H1 (cell line): Measurements from ENCODE around the gene AURKAIP1. TPM values are rescaled to one million over a fixed set of nuclear protein-coding genes. Genes with fewer than 3 reads are reported as not detected.

Source experiments
- CTCF ChIA-PET: fragments of 300-600 bp; sonication (Branson Sonifier 250); formaldehyde crosslinking; loops from one replicate; lab custom pipeline; 2021; ENCODE audit not compliant: partially characterized antibody; lab: Charles Lee
- POLR2A ChIA-PET: fragments of 300-600 bp; sonication (Branson Sonifier 250); formaldehyde crosslinking; loops from one replicate; lab custom pipeline; 2021; ENCODE audit warnings: inconsistent platforms; ENCODE audit not compliant: partially characterized antibody; lab: Charles Lee
- DNase-seq, 2 experiments: peaks; one replicate each; pipeline versions ENCODE4 v3.0.0 to v3.0.0-alpha.2; 2010 to 2022; ENCODE audit warnings: low spot score in 2 of 2, low read depth in 1 of 2, mixed read lengths in 1 of 2
- FAIRE-seq: peaks from 2 replicates; lab custom pipeline; 2011; peaks lifted over from hg19 to GRCh38; lab: Jason Lieb, UNC
- H2AFZ ChIP-seq: 2 replicates; pipeline ENCODE4 v1.8.1; 2012; ENCODE audit warnings: low read length, inconsistent platforms
- H2AK5ac ChIP-seq: 2 replicates; pipeline ENCODE4 v1.6.1; 2013; ENCODE audit warnings: low read depth, low read length
- H2BK120ac ChIP-seq: replicated peaks from 2 replicates; pipeline ENCODE3; 2013; ENCODE audit warnings: low read depth, low read length, inconsistent platforms
- H2BK12ac ChIP-seq: 2 replicates; pipeline ENCODE4 v1.6.1; 2013; ENCODE audit warnings: low read depth, low read length
- H2BK15ac ChIP-seq: 2 replicates; pipeline ENCODE4 v1.6.1; 2013; ENCODE audit warnings: low read length
- H2BK20ac ChIP-seq: 2 replicates; pipeline ENCODE4 v1.6.1; 2013; ENCODE audit warnings: low read length
- H2BK5ac ChIP-seq: 2 replicates; pipeline ENCODE4 v1.6.1; 2013; ENCODE audit warnings: low read depth, low read length
- H3K14ac ChIP-seq: 2 replicates; pipeline ENCODE4 v1.6.1; 2013; ENCODE audit warnings: inconsistent platforms; ENCODE audit not compliant: insufficient read length
- H3K18ac ChIP-seq: 2 replicates; pipeline ENCODE4 v1.6.1; 2013; ENCODE audit warnings: low read length; ENCODE audit errors: extremely low read depth
- H3K23ac ChIP-seq: 2 replicates; pipeline ENCODE4 v1.6.1; 2013; ENCODE audit warnings: inconsistent platforms; ENCODE audit not compliant: insufficient read length
- H3K23me2 ChIP-seq: 2 replicates; pipeline ENCODE4 v1.6.1; 2013; ENCODE audit warnings: low read depth, low read length
- H3K27ac ChIP-seq: 2 replicates; pipeline ENCODE4 v1.6.1; 2011; ENCODE audit warnings: low read depth, low read length, inconsistent platforms
- H3K27me3 ChIP-seq, 4 experiments: replicated peaks in 1 of 4; 1 replicate in 1 of 4; 2 replicates in 3 of 4; pipeline versions ENCODE4 v1.6.1 to v1.8.1; 2011 to 2013; ENCODE audit warnings: low read length in 3 of 4, mild to moderate bottlenecking in 3 of 4, inconsistent platforms in 2 of 4, mixed read lengths in 2 of 4, moderate library complexity in 1 of 4; ENCODE audit not compliant: control insufficient read depth in 3 of 4, insufficient read depth in 3 of 4; ENCODE audit errors: extremely low read depth in 1 of 4
- H3K36me3 ChIP-seq, 4 experiments: 2 replicates each; pipeline versions ENCODE4 v1.6.1 to v1.8.1; 2011 to 2013; ENCODE audit warnings: mild to moderate bottlenecking in 4 of 4, low read length in 3 of 4, moderate library complexity in 2 of 4, control low read depth in 1 of 4, inconsistent platforms in 1 of 4; ENCODE audit not compliant: insufficient read depth in 4 of 4, control insufficient read depth in 2 of 4
- H3K4ac ChIP-seq: replicated peaks from 2 replicates; pipeline ENCODE3; 2013; ENCODE audit warnings: low read length, low read depth, mixed read lengths, inconsistent platforms; ENCODE audit not compliant: insufficient read length
- H3K4me1 ChIP-seq, 4 experiments: replicated peaks in 1 of 4; 1 replicate in 1 of 4; 2 replicates in 3 of 4; pipeline versions ENCODE4 v1.6.1 to v1.8.1; 2011 to 2013; ENCODE audit warnings: low read length in 3 of 4, inconsistent platforms in 2 of 4, mixed read lengths in 1 of 4; ENCODE audit not compliant: insufficient read depth in 4 of 4, control insufficient read depth in 3 of 4
- H3K4me2 ChIP-seq, 2 experiments: 2 replicates each; pipeline versions ENCODE4 v1.6.1 to v1.8.1; 2011 to 2013; ENCODE audit warnings: low read depth in 2 of 2, low read length in 2 of 2, control low read depth in 1 of 2, inconsistent platforms in 1 of 2, mild to moderate bottlenecking in 1 of 2; ENCODE audit not compliant: insufficient read depth in 1 of 2
- H3K4me3 ChIP-seq, 4 experiments: fragments of 200-600, 300-600 bp in 1 of 4; sonication (generic), shearing (Covaris generic), sonication (Bioruptor Twin) in 1 of 4; 2 replicates each; pipeline versions ENCODE4 v1.5.1 to v1.8.1; 2011 to 2016; ENCODE audit warnings: low read length in 4 of 4, low read depth in 3 of 4, control low read depth in 2 of 4, inconsistent platforms in 2 of 4, mild to moderate bottlenecking in 2 of 4, mixed read lengths in 1 of 4, moderate library complexity in 1 of 4; ENCODE audit not compliant: insufficient read depth in 2 of 4; ENCODE audit errors: extremely low read depth in 1 of 4
- H3K56ac ChIP-seq: replicated peaks from 2 replicates; pipeline ENCODE3; 2013; ENCODE audit warnings: low read depth, mild to moderate bottlenecking, mixed read lengths, low read length, inconsistent platforms; ENCODE audit not compliant: insufficient read length
- H3K79me1 ChIP-seq: 2 replicates; pipeline ENCODE4 v1.6.1; 2013; ENCODE audit warnings: low read depth, low read length, control low read depth
- H3K79me2 ChIP-seq, 2 experiments: 2 replicates each; pipeline versions ENCODE4 v1.6.1 to v1.8.1; 2012 to 2013; ENCODE audit warnings: low read length in 2 of 2, mild to moderate bottlenecking in 2 of 2, inconsistent platforms in 1 of 2; ENCODE audit not compliant: insufficient read depth in 2 of 2, control insufficient read depth in 1 of 2
- H3K9ac ChIP-seq, 4 experiments: replicated peaks in 1 of 4; 1 replicate in 1 of 4; 2 replicates in 3 of 4; pipeline versions ENCODE4 v1.6.1 to v1.8.1; 2011 to 2013; ENCODE audit warnings: low read depth in 3 of 4, low read length in 3 of 4, control low read depth in 2 of 4, mild to moderate bottlenecking in 2 of 4, moderate library complexity in 2 of 4, inconsistent platforms in 1 of 4; ENCODE audit errors: extremely low read depth in 1 of 4
- H3K9me3 ChIP-seq, 2 experiments: 2 replicates each; pipeline versions ENCODE4 v1.6.1 to v1.8.1; 2012 to 2013; ENCODE audit warnings: mild to moderate bottlenecking in 2 of 2, moderate library complexity in 2 of 2, control low read depth in 1 of 2, inconsistent platforms in 1 of 2, low read depth in 1 of 2, low read length in 1 of 2, mixed read lengths in 1 of 2; ENCODE audit not compliant: insufficient read depth in 2 of 2
- H4K20me1 ChIP-seq, 2 experiments: replicated peaks in 1 of 2; 2 replicates each; pipeline versions ENCODE3 to v1.8.1; 2011 to 2013; ENCODE audit warnings: inconsistent platforms in 2 of 2, low read length in 2 of 2, mild to moderate bottlenecking in 1 of 2; ENCODE audit not compliant: insufficient read depth in 2 of 2, control insufficient read depth in 1 of 2
- H4K5ac ChIP-seq: 2 replicates; pipeline ENCODE4 v1.6.1; 2013; ENCODE audit warnings: low read length, low read depth, mixed read lengths, inconsistent platforms; ENCODE audit not compliant: insufficient read length
- H4K8ac ChIP-seq: 2 replicates; pipeline ENCODE4 v1.8.0; 2013; ENCODE audit warnings: mild to moderate bottlenecking, moderate library complexity, low read length, inconsistent platforms; ENCODE audit not compliant: insufficient read depth; ENCODE audit errors: extremely low read depth
- H4K91ac ChIP-seq: replicated peaks from 2 replicates; pipeline ENCODE3; 2013; ENCODE audit warnings: low read length, mixed read lengths, inconsistent platforms; ENCODE audit not compliant: insufficient read length
- BCL11A ChIP-seq, 2 experiments: IDR thresholded peaks; one replicate each; pipeline ENCODE4 v1.6.1; 2011; ENCODE audit warnings: low read depth in 2 of 2, low read length in 2 of 2, mild to moderate bottlenecking in 2 of 2
- CBX5 ChIP-seq: fragments of 300-800, 300-1000 bp; sonication (generic); IDR thresholded peaks from 2 replicates; pipeline ENCODE4 v1.7.1; 2016; ENCODE audit warnings: antibody characterized with exemption, low read length, low read depth
- RNF2 ChIP-seq: fragments of 200-900, 300-1000 bp; sonication (generic); IDR thresholded peaks from 2 replicates; pipeline ENCODE4 v1.7.1; 2016; ENCODE audit warnings: borderline replicate concordance, low read depth, mild to moderate bottlenecking, antibody characterized with exemption, low read length; ENCODE audit not compliant: poor library complexity, severe bottlenecking; ENCODE audit errors: missing control alignments
- SIRT6 ChIP-seq: IDR thresholded peaks from one replicate; pipeline ENCODE4 v1.7.1; 2012; ENCODE audit warnings: low read length, inconsistent platforms
- TBP ChIP-seq: IDR thresholded peaks from 2 replicates; pipeline ENCODE4 v1.6.1; 2011; ENCODE audit warnings: low read depth, low read length, improper control_type of control experiment
- WGBS, 2 experiments: shearing (Covaris generic) in 1 of 2; methylation state at CpG; one replicate each; pipeline versions ENCODE4 v1.1.6 to v1.1.7; 2013 to 2015; ENCODE audit warnings: low lambda C conversion rate in 2 of 2, mixed read lengths in 2 of 2, inconsistent platforms in 1 of 2, low coverage in 1 of 2, missing lambda C conversion rate in 1 of 2; ENCODE audit not compliant: insufficient replicate concordance in 2 of 2, insufficient coverage in 1 of 2, insufficient read length in 1 of 2; ENCODE audit errors: extremely low coverage in 1 of 2, missing lambda C conversion rate in 1 of 2; 5-methylcytosine and 5-hydroxymethylcytosine counted together
- polyA plus RNA-seq, 7 experiments: library from polyadenylated mRNA; depleted of rRNA in 3 of 7; stranded (reverse) in 5 of 7; unstranded in 2 of 7; fragments of >200 nt in 5 of 7; fragments of 200-250 nt in 2 of 7; gene quantifications; 1 replicate in 5 of 7; 2 replicates in 1 of 7; 4 replicates in 1 of 7; pipeline versions ENCODE4 v1.2.1 to v1.2.3, GENCODE V29; 2011 to 2013; ENCODE audit warnings: missing spikeins in 2 of 7, mixed read lengths in 2 of 7
- total RNA-seq: library from RNA; stranded (reverse); fragmentation: NEBNext Ultra II Directional; extraction: Animal tissue kit (Norgen Biotek cat#: 25700); gene quantifications from 2 replicates; pipeline ENCODE4 v1.2.1, GENCODE V29; 2021
- TF ChIP-seq, protein P1 (sequence below): IDR thresholded peaks from 2 replicates; pipeline ENCODE4 v1.6.1; 2012; ENCODE audit warnings: inconsistent platforms

The AURKAIP1 gene
- total and polyA plus RNA-seq, 2 of the 8 experiments (the other 6 are each of a cell fraction or from before 2014, with no cell fraction given): 87.8 to 194 TPM

DNA sequence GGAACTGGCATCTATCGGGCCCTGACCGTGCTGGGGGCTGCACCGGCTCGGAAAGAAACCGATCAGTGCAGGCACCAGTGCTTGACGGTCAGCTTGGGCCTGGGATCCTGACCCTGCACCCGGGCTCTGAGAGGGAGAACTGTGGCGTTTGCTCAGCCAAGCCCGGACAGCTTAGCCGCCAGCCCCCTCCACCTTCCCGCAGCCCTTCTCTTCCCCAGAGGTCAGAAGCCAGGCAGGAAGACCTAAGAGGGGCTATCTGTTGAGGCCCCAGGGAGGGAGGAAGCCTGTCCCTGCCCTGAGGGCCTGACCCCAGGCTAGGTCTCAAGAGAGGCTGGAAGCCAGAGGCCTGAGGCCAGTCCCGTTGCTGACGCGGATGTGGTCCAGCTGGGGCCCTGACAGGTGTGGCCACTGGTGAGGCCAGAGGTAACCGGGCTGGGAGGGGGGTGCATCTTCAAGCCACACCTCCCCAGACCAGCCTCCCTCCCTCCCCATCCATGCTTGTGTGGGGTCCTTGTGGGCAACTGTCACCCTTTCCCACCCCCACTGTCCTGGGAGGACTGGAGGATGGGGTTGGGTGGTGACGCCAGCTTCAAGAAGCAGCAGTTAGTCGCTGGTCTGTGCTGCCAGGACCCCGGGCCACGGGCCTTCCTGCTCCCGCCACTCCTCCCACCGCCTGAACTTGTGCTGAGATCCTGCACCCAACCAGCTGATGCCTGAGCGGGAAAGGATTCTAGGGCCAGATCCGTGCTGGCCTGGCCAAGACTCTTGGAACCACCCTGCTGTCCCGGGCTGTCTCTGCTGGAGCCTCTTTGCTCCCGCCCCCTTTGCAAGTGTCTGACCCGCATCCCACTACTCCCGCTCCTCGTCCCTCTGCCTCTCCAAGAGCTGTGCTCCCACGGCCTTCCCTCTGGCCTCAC lies 23.2 kb downstream of the AURKAIP1 start:
- H2AFZ ChIP-seq: no peak overlapping the region
- 0 out of 2 replicates have a peak overlapping the region, but pooled peaks have one; percentile 2 for H2AK5ac ChIP-seq
- H2BK120ac ChIP-seq: no peak overlapping the region
- H3K9me3 ChIP-seq: no peaks in the 10 kb centered on the region
- no peaks in the 10 kb centered on the region for H3K36me3 ChIP-seq
- H3K14ac ChIP-seq: no peak overlapping the region
- no peak overlapping the region for H3K23ac ChIP-seq
- H3K79me1 ChIP-seq: peaks cover 4% of the 10 kb centered on the region
- CTCF ChIA-PET: interaction anchor here (0.7 to 3.4 kb wide), 9 partner anchors 9 to 408 kb away, joined by 3 to 40 read pairs (median 4); no protein-coding TSS in a partner anchor
- H3K4ac ChIP-seq: no peak overlapping the region
- WGBS, 2 experiments: 73% methylated on average over 25 of the region's 29 CpGs; no CpG with 5 or more reads in 1 of the 2 experiments
- peak overlapping the region; percentile 8 to 48 (median 23); a peak in 5 of 8 replicates for H3K4me3 ChIP-seq
- H4K8ac ChIP-seq: peak overlapping the region; percentile 51; the same call in 1 of the 2 replicates
- H4K20me1 ChIP-seq: peaks cover 4 to 15% of the 10 kb centered on the region in 2 experiments
- peak overlapping the region; percentile 90; the same call in 1 of the 2 replicates for H2BK12ac ChIP-seq
- H3K4me2 ChIP-seq: peak overlapping the region; percentile 61 to 62
- no peak overlapping the region for H2BK20ac ChIP-seq
- no peak overlapping the region for H2BK5ac ChIP-seq
- peaks cover 0 to 49% (median 33%) of the 10 kb centered on the region in 4 experiments; a peak in 6 of 7 replicates for H3K4me1 ChIP-seq
- no peak for TF ChIP-seq SIRT6
- TF ChIP-seq TBP: no peak
- no peak for TF ChIP-seq CBX5
- TF ChIP-seq RNF2: no peak
- TF ChIP-seq, protein P1, sequence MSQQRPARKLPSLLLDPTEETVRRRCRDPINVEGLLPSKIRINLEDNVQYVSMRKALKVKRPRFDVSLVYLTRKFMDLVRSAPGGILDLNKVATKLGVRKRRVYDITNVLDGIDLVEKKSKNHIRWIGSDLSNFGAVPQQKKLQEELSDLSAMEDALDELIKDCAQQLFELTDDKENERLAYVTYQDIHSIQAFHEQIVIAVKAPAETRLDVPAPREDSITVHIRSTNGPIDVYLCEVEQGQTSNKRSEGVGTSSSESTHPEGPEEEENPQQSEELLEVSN: peak; percentile 54
- no peak for TF ChIP-seq BCL11A (IDR thresholded peaks at IDR 0.05; ENCODE audit: low read depth in 2 of 2, low read length in 2 of 2)
- no peak for FAIRE-seq
- no peak overlapping the region for H4K5ac ChIP-seq
- DNase-seq: no peak
- peaks cover 9 to 17% (median 14%) of the 10 kb centered on the region in 4 experiments for H3K27me3 ChIP-seq
- H2BK15ac ChIP-seq: 0 out of 2 replicates have a peak overlapping the region, but pooled peaks have one; percentile 29
- POLR2A ChIA-PET: interaction anchor here (0.7 to 5.1 kb wide), 11 partner anchors 8 to 64 kb away, joined by 3 to 80 read pairs (median 5); partner anchors contain the start of genes AURKAIP1 and CCNL2
- no peak overlapping the region for H4K91ac ChIP-seq
- no peak overlapping the region; the same call in 1 of the 2 replicates for H3K18ac ChIP-seq
- no peak overlapping the region for H3K56ac ChIP-seq
- H3K9ac ChIP-seq: no peak overlapping the region
- H3K27ac ChIP-seq: no peak overlapping the region
- H3K79me2 ChIP-seq: peaks cover 0 to 14% of the 10 kb centered on the region in 2 experiments; a peak in 3 of 4 replicates
- peaks cover 27% of the 10 kb centered on the region; the same call in 1 of the 2 replicates for H3K23me2 ChIP-seq
